HepG2 (cell line): ENCODE measurements around the gene LAMA5. TPM values are rescaled to one million over a fixed set of nuclear protein-coding genes. Genes with fewer than 3 reads are reported as not detected.

Experiments used
- CBX5 ChIP-seq: sonication (generic); formaldehyde crosslinking; IDR thresholded peaks from 2 replicates; pipeline ENCODE4 v1.4.0; 2020; ENCODE audit warnings: missing genetic modification reagents, borderline replicate concordance
- DRAP1 ChIP-seq: IDR thresholded peaks from 2 replicates; pipeline ENCODE4 v1.6.1; 2016; ENCODE audit warnings: missing genetic modification reagents, missing compliant biosample characterization
- EED ChIP-seq: sonication (generic); formaldehyde crosslinking; IDR thresholded peaks from 2 replicates; pipeline ENCODE4 v1.5.0; 2020; ENCODE audit warnings: mild to moderate bottlenecking, missing genetic modification reagents
- NR2C2 ChIP-seq: sonication (generic); formaldehyde crosslinking; IDR thresholded peaks from 2 replicates; pipeline ENCODE4 v1.4.0; 2020; ENCODE audit warnings: missing genetic modification reagents, mild to moderate bottlenecking, moderate library complexity, borderline replicate concordance
- TAF15 ChIP-seq: fragments of 200-400 bp; formaldehyde crosslinking; IDR thresholded peaks from one replicate; pipeline ENCODE4 v1.6.1; 2018; ENCODE audit warnings: mild to moderate bottlenecking, low read depth, low read length; ENCODE audit not compliant: poor library complexity, severe bottlenecking
- ZFP91 ChIP-seq: sonication (generic); formaldehyde crosslinking; IDR thresholded peaks from 2 replicates; pipeline ENCODE4 v1.9.0; 2022; ENCODE audit warnings: missing genetic modification reagents, mild to moderate bottlenecking, borderline replicate concordance
- ZFX ChIP-seq: sonication (generic); formaldehyde crosslinking; IDR thresholded peaks from 2 replicates; pipeline ENCODE4 v1.4.0; 2020; ENCODE audit warnings: mild to moderate bottlenecking, low read depth, missing genetic modification reagents, moderate library complexity
- ZNF275 ChIP-seq: sonication (generic); formaldehyde crosslinking; IDR thresholded peaks from 2 replicates; pipeline ENCODE4 v1.8.0; 2022; ENCODE audit warnings: missing genetic modification reagents, mild to moderate bottlenecking, inconsistent platforms, borderline replicate concordance
- ZNF660 ChIP-seq: sonication (generic); formaldehyde crosslinking; IDR thresholded peaks from 2 replicates; pipeline ENCODE4 v1.5.1; 2020; ENCODE audit warnings: mild to moderate bottlenecking, low read depth, missing genetic modification reagents, borderline replicate concordance
- polyA plus RNA-seq, 8 experiments: library from polyadenylated mRNA; depleted of rRNA in 3 of 8; stranded (reverse) in 7 of 8; unstranded in 1 of 8; fragments of >200 nt; fragmentation: Illumina TruSeq in 4 of 8; extraction: Trizol in 4 of 8; gene quantifications; 2 replicates each; pipeline versions ENCODE4 v1.2.1 to v1.2.3, GENCODE V29; 2011 to 2016; ENCODE audit warnings: low read depth in 4 of 8, missing spikeins in 1 of 8, mixed read lengths in 1 of 8; ENCODE audit not compliant: insufficient read depth in 1 of 8
- total RNA-seq, 5 experiments: library from RNA; depleted of rRNA; stranded (reverse); fragments of >200 nt; fragmentation: Illumina TruSeq; extraction: Trizol; gene quantifications; 2 replicates each; pipeline ENCODE4 v1.2.3, GENCODE V29; 2016; ENCODE audit warnings: low read depth in 1 of 5
- TF ChIP-seq, protein P1 (sequence below), 2 experiments: sonication (generic) in 1 of 2; formaldehyde crosslinking in 1 of 2; IDR thresholded peaks; 2 replicates each; pipeline versions ENCODE4 v1.5.1 to v1.6.1; 2011 to 2020; ENCODE audit warnings: borderline replicate concordance in 1 of 2, low read depth in 1 of 2, low read length in 1 of 2, mild to moderate bottlenecking in 1 of 2, missing genetic modification reagents in 1 of 2, moderate library complexity in 1 of 2
- TF ChIP-seq, protein P2 (sequence below): sonication (generic); formaldehyde crosslinking; IDR thresholded peaks from 2 replicates; pipeline ENCODE4 v1.4.0; 2020; ENCODE audit warnings: mild to moderate bottlenecking, missing genetic modification reagents

LAMA5 gene
- total and polyA plus RNA-seq, 2 of the 13 experiments (the other 11 are each of a cell fraction or from before 2014, with no cell fraction given) = 21.0 to 44.7 TPM

DNA sequence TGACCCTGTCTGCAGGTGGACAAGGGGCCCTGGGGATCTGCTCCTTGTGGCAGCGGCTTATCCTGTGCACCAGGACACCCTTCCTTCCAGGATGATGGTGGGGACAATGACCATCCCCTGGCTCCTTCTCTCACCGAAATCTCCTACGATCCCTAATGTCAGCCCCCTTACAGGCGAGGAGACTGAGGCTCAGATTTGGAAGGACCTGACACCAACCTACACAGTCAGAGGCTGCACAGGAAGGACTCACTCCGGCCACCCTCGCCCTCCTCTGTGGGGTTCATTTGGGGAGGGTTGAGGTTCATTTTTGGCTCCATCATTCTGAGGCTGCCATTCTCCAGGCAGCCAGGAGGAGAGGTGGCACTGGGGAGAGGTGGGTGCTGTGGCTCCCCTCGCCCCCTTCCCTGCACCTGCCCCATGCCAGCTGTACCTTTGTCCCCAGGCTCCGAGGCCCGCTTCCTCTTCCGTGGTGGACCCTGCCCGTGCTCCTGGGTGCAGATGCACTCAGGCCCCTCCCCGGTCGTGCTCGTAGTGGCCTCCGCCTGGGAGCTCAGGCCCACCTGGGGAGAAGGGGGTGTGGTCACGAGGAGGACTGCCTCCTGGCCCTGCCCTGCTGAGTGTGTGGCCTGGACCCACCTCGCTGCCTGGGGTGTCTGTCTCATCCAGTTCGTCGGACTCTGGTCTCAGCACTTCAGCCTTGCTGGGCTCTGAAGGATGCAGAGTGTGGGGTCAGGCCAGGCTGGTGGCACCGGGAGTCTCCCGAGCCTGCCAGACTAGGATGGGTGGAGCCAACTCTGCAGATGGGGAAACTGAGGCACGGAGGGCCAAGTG is 45.3 kb upstream of the LAMA5 start (continued):
- TF ChIP-seq, protein P1, sequence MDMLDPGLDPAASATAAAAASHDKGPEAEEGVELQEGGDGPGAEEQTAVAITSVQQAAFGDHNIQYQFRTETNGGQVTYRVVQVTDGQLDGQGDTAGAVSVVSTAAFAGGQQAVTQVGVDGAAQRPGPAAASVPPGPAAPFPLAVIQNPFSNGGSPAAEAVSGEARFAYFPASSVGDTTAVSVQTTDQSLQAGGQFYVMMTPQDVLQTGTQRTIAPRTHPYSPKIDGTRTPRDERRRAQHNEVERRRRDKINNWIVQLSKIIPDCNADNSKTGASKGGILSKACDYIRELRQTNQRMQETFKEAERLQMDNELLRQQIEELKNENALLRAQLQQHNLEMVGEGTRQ (IDR thresholded peaks at IDR 0.05; ENCODE audit: low read depth, low read length) = peak; percentile 48
- TF ChIP-seq, protein P1 (CRISPR knock-in tag; IDR thresholded peaks at IDR 0.05; ENCODE audit: borderline replicate concordance) = no peak
- TF ChIP-seq DRAP1 (CRISPR knock-in tag) = peak; percentile 67
- TF ChIP-seq ZFP91 = peak; percentile 78; the same call in 1 of the 2 replicates
- TF ChIP-seq ZFX (CRISPR knock-in tag) = peak; percentile 86
- no peak for TF ChIP-seq ZNF660 (CRISPR knock-in tag)
- TF ChIP-seq TAF15 = peak; percentile 69
- TF ChIP-seq, protein P2, sequence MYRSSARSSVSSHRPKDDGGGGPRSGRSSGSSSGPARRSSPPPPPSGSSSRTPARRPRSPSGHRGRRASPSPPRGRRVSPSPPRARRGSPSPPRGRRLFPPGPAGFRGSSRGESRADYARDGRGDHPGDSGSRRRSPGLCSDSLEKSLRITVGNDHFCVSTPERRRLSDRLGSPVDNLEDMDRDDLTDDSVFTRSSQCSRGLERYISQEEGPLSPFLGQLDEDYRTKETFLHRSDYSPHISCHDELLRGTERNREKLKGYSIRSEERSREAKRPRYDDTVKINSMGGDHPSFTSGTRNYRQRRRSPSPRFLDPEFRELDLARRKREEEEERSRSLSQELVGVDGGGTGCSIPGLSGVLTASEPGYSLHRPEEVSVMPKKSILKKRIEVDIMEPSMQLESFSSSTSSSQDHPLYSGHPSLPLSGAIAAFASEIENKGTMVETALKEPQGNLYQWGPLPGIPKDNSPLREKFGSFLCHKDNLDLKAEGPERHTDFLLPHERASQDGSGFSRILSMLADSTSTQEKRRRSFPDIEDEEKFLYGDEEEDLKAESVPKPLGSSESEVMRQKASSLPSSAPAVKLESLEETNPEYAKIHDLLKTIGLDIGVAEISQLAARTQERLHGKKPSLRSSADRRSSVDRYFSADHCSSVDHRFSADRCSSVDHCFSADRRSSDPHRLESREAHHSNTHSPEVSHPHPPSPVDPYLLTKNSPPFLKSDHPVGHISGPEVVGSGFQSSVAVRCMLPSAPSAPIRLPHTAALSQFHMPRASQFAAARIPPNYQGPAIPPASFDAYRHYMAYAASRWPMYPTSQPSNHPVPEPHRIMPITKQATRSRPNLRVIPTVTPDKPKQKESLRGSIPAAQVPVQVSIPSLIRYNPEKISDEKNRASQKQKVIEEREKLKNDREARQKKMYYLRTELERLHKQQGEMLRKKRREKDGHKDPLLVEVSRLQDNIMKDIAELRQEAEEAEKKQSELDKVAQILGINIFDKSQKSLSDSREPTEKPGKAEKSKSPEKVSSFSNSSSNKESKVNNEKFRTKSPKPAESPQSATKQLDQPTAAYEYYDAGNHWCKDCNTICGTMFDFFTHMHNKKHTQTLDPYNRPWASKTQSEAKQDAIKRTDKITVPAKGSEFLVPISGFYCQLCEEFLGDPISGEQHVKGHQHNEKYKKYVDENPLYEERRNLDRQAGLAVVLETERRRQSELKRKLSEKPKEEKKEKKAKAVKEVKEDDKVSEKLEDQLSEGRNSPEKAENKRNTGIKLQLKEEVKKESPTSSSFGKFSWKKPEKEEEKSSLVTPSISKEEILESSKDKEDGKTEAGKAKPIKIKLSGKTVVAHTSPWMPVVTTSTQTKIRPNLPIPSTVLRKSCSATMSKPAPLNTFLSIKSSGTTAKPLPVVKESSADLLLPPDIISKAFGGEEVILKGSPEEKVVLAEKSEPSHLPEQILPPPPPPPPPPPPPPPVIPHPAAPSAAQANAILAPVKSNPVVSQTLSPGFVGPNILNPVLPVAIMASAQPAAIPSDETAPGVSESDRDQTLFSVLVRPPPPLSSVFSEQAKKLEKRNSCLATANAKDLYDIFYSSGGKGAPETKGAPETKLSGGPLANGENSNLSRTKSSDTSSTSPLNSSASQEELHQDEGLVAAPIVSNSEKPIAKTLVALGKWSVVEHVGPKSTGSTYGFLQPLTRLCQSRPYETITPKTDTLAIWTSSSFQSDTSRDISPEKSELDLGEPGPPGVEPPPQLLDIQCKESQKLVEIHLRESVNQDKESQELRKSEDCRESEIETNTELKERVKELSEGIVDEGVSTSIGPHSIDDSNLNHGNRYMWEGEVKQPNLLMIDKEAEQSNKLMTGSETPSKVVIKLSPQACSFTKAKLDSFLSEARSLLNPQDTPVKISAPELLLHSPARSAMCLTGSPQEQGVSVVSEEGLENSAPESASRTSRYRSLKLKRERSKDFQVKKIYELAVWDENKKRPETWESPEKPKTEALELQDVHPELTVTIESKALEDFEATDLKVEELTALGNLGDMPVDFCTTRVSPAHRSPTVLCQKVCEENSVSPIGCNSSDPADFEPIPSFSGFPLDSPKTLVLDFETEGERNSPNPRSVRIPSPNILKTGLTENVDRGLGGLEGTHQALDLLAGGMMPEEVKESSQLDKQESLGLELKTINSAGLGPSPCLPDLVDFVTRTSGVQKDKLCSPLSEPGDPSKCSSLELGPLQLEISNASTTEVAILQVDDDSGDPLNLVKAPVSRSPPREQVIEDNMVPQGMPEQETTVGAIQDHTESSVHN (CRISPR knock-in tag) = no peak
- TF ChIP-seq CBX5 (CRISPR knock-in tag) = no peak
- TF ChIP-seq ZNF275 (CRISPR knock-in tag) = 0 out of 2 replicates have a peak, but pooled peaks have one; percentile 5
- TF ChIP-seq NR2C2 (CRISPR knock-in tag) = peak; percentile 28; the same call in 1 of the 2 replicates
- TF ChIP-seq EED = no peak
